NCI-H524 treated with DMSO at 0.1 percent for 48 hours (cell line): ENCODE results near the gene RBM46.
"Not testable (repeated sequence)": the region's sequence is repeated elsewhere in the genome, so short reads cannot be mapped to it uniquely, and the experiment has no call there.

Experiments
- DNase-seq: peaks from one replicate; lab custom pipeline; 2025; lab: John Stamatoyannopoulos, UW

The RBM46 gene

DNA sequence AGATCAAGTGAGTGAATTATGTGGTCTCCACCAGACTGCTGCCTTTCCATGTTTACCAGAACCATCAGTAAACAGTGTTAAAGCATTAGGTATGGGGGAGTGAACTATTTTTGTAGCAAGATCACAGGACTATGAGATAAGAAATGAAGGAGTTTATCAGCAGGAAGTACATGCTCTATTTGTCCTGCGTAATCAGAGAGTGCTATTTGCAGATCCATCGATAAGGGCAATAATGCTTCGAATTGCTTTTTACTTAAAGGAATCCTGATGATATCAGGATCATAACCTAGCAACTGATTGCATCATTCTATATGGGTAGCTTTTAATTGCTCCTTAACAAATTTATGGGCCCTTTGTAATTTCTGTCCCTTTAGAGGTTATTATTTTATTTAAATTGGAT, 57.1 kb downstream of the RBM46 start:
- no peak for DNase-seq

GRCh38 chr4:154838694-154839093, 57.6 kb downstream of the RBM46 start:
- no peak for DNase-seq

DNA sequence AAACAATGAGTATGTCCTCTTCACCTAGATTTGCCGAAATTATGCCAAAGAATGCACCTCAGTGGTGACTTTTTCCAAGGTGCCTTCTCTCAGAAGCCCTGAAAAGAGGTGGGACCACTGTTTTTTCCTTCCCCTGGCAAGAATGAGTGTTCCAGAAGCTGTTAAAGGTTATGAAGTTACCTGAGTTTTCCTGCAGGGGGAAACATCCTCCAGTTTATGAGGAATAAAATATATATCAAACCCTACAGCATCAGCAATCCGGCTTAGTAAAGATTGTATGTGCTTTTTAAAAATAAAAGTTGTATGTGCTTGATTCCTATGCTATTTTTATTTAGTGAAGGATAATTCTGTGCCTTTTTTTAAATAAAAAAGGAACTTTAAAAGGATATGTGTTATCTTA, 73.3 kb downstream of the RBM46 start:
- DNase-seq, result no peak

DNA sequence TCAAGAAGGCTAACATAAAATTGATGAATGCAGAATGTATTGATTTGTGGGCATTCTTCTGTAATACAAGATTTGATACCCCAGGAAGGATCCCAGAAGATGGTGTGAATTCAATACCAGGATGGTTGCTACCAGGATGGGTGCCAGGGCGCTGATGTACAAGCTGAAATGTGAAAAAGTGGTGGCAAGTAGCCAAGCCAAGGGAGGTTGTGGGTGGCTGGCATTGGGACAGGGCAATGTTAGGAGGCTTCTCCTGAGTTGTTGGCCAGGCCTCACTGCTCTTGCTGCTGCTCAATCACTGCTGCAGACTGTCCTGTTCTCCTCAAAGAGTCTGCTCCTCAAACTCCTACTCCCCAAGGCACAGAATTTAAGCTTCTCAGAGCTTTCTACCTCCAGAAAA, 77.1 kb downstream of the RBM46 start:
- no peak for DNase-seq

DNA sequence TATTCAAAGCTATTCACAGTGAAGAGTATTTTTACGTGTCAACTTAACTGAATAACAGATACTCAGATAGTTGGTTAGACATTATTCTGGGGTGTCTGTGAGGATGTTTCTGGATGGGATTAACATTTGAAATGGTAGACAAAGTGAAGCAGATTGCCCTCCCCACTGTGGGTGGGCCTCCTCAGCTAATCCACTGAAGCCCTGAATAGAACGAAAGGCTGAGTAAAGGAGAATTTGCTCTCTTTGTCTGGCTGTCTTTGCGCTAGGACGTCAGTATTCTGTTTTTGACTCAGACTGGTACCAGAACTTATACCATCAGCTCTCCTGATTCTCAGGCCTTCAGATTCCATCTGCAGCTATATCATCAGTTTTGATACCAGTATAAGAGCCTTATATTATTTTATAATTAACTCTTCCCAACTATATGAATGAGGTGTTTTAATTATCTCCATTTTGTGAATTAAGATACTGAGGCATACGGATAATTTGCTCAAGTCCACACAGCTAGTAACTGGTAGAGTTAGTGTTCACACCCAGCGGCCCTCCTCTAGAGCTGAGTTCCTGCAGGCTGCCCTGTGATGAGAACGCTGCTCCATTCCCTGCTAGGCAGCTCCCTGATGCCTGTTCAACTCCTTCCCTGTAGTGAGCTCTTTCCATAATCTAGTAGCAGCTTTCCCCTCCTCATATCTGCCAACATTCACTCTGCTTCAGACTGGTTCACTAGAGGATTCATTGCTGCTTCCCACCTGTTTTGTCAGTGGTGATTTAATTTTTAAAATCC, 87.5 kb downstream of the RBM46 start:
- DNase-seq, result no peak

DNA sequence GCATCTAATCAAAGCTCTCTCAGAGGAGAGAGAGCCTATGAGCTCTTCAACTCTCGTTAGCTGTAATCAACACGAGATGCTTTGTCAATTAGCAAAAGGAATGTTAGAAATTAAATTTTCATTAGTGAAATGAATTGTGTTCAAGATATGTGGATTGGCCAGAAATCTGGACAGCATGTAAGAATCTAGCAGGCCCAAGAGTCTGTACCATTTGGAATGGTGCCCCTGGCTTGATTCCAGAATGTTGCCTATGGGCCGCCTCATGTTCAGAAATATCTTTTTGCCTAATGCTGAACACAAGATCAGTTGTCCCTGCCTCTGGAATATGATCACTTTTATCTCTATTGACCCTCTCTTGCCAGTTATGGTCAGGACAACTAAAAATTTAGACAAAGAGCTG, 88.2 kb downstream of the RBM46 start:
- DNase-seq, result no peak

GRCh38 chr4:154872198-154872597, 91.1 kb downstream of the RBM46 start:
- DNase-seq, result no peak

DNA sequence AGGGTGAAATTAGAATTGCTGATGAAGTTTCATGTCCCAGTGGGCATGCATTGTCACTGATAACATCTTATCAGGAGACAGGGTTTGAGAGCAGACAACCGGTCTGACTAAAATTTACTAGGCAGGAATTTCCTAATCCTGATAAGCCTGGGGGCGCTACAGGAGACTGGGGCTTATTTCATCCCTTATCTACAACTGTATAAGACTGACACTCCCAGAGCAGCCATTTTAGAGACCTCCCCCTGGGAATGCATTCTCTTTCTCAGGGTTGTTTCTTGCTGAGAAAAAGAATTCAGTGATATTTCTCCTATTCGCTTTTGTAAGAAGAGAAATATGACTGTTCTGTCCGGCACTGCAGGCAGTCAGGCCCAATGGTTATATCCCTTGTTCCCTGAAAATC, 93.0 kb downstream of the RBM46 start:
- DNase-seq, result not testable (repeated sequence)

DNA sequence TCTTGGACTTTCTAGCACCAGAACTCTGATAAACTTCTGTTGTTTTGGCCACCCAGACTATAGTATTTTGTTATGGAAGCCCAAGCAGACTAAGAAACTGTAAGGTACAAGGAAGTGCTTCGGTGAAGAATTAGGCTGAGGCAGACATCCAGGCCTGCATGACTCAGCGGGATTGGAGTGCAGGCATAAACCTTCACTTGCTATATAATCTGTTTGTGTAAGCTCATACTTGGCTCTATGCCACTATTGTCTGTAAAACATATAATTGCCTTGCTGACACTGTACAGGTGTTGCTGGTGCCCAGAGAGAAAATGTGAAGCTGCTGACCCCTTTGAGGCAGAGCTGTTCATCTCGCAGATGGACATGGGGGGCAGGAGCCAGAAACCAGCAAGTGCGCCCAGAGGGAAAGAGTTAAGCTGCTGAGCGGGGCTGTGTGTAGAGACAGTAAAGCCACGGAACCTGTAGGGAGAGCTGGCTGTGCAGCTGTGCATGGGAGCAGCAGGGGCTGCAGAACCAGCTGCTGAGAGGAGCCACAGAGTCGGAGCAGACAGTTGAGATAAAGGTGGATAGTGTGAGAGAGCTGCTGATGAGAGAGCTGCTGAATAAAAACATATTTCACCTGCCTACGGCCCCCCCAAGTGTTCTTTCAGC, 96.2 kb downstream of the RBM46 start:
- no peak for DNase-seq
